WTC11 (cell line): ENCODE measurements around the gene PCIF1.

Experiments
- ATF6 ChIP-seq: sonication (generic); formaldehyde crosslinking; IDR thresholded peaks from 2 replicates; pipeline ENCODE4 v1.8.1; 2023; ENCODE audit warnings: mild to moderate bottlenecking, missing genetic modification reagents
- E2F4 ChIP-seq: sonication (generic); formaldehyde crosslinking; IDR thresholded peaks from 2 replicates; pipeline ENCODE4 v1.8.1; 2022; ENCODE audit warnings: low read depth, mild to moderate bottlenecking, moderate library complexity, missing genetic modification reagents, borderline replicate concordance
- ESRRA ChIP-seq: sonication (generic); formaldehyde crosslinking; IDR thresholded peaks from 2 replicates; pipeline ENCODE4 v1.8.1; 2022; ENCODE audit warnings: mild to moderate bottlenecking, missing genetic modification reagents, borderline replicate concordance
- NR1H2 ChIP-seq: sonication (generic); formaldehyde crosslinking; IDR thresholded peaks from 2 replicates; pipeline ENCODE4 v1.9.0; 2021; ENCODE audit warnings: mild to moderate bottlenecking, moderate library complexity, missing genetic modification reagents
- NR2C2 ChIP-seq: sonication (generic); formaldehyde crosslinking; IDR thresholded peaks from 2 replicates; pipeline ENCODE4 v1.8.0; 2022; ENCODE audit warnings: mild to moderate bottlenecking, missing genetic modification reagents
- NR3C1 ChIP-seq: sonication (generic); formaldehyde crosslinking; conservative IDR thresholded peaks from 2 replicates; pipeline ENCODE4 v1.8.1; 2023; ENCODE audit warnings: low read depth, mild to moderate bottlenecking, missing genetic modification reagents
- RELA ChIP-seq: sonication (generic); formaldehyde crosslinking; IDR thresholded peaks from 2 replicates; pipeline ENCODE4 v1.8.1; 2022; ENCODE audit warnings: missing genetic modification reagents, mild to moderate bottlenecking, borderline replicate concordance
- TEAD4 ChIP-seq: sonication (generic); formaldehyde crosslinking; IDR thresholded peaks from 2 replicates; pipeline ENCODE4 v1.8.0; 2022; ENCODE audit warnings: mild to moderate bottlenecking, missing genetic modification reagents
- TF ChIP-seq, protein P1 (sequence below): fragments of 200-600 bp; IDR thresholded peaks from 2 replicates; pipeline ENCODE4 v1.8.0; 2022; ENCODE audit warnings: antibody characterized with exemption
- TF ChIP-seq, protein P2 (sequence below): sonication (generic); formaldehyde crosslinking; IDR thresholded peaks from 2 replicates; pipeline ENCODE4 v1.8.0; 2022; ENCODE audit warnings: mild to moderate bottlenecking, missing genetic modification reagents
- TF ChIP-seq, protein P3 (sequence below): sonication (generic); formaldehyde crosslinking; IDR thresholded peaks from 2 replicates; pipeline ENCODE4 v1.8.1; 2022; ENCODE audit warnings: mild to moderate bottlenecking, missing genetic modification reagents, moderate library complexity, borderline replicate concordance

GRCh38 chr20:45967551-45968080 lies 33.1 kb downstream of the PCIF1 start:
- TF ChIP-seq, protein P1, sequence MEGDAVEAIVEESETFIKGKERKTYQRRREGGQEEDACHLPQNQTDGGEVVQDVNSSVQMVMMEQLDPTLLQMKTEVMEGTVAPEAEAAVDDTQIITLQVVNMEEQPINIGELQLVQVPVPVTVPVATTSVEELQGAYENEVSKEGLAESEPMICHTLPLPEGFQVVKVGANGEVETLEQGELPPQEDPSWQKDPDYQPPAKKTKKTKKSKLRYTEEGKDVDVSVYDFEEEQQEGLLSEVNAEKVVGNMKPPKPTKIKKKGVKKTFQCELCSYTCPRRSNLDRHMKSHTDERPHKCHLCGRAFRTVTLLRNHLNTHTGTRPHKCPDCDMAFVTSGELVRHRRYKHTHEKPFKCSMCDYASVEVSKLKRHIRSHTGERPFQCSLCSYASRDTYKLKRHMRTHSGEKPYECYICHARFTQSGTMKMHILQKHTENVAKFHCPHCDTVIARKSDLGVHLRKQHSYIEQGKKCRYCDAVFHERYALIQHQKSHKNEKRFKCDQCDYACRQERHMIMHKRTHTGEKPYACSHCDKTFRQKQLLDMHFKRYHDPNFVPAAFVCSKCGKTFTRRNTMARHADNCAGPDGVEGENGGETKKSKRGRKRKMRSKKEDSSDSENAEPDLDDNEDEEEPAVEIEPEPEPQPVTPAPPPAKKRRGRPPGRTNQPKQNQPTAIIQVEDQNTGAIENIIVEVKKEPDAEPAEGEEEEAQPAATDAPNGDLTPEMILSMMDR: no peak
- no peak for TF ChIP-seq TEAD4 (CRISPR knock-in tag)
- no peak for TF ChIP-seq RELA (CRISPR knock-in tag)
- TF ChIP-seq, protein P2, sequence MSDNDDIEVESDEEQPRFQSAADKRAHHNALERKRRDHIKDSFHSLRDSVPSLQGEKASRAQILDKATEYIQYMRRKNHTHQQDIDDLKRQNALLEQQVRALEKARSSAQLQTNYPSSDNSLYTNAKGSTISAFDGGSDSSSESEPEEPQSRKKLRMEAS (CRISPR knock-in tag): no peak
- no peak for TF ChIP-seq NR2C2 (CRISPR knock-in tag)
- no peak for TF ChIP-seq E2F4 (CRISPR knock-in tag)
- TF ChIP-seq ATF6 (CRISPR knock-in tag): no peak
- no peak for TF ChIP-seq NR1H2 (CRISPR knock-in tag)
- TF ChIP-seq ESRRA: no peak
- TF ChIP-seq, protein P3, sequence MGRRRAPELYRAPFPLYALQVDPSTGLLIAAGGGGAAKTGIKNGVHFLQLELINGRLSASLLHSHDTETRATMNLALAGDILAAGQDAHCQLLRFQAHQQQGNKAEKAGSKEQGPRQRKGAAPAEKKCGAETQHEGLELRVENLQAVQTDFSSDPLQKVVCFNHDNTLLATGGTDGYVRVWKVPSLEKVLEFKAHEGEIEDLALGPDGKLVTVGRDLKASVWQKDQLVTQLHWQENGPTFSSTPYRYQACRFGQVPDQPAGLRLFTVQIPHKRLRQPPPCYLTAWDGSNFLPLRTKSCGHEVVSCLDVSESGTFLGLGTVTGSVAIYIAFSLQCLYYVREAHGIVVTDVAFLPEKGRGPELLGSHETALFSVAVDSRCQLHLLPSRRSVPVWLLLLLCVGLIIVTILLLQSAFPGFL (CRISPR knock-in tag): no peak
- no peak for TF ChIP-seq NR3C1
